ENCODE measurements around the gene MAPK8.

The MAPK8 gene

DNA sequence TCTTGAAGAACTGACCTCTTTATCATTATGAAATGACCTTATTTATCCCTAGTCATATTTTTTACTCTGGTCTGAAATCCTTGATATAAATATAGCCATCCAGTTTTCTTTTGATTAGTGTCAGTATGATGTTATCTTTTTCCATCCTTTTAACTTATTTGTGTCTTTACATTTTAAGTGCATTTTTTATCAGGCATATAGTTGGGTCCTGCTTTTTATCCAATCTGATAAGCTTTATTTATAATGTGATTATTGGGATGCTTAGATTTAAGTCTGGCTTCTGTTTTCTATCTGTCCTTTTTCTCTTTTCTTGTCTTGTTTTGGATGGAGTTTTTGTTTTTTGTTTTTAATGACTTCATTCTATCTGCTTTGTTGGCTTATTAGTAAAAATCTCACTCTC is 179.2 kb downstream of the MAPK8 start:
- DNase-seq (ENCODE audit: low read depth in 1 of 2, low spot score in 1 of 2) = no peak
- no peaks in the 10 kb centered on the region for H3K27me3 ChIP-seq (ENCODE audit: insufficient read depth, poor library complexity, severe bottlenecking)
- H3K27ac ChIP-seq (replicated peaks) = no peak overlapping the region
- H3K4me3 ChIP-seq (replicated peaks; ENCODE audit: insufficient read depth, low read length) = no peak overlapping the region
- TF ChIP-seq, protein P1, sequence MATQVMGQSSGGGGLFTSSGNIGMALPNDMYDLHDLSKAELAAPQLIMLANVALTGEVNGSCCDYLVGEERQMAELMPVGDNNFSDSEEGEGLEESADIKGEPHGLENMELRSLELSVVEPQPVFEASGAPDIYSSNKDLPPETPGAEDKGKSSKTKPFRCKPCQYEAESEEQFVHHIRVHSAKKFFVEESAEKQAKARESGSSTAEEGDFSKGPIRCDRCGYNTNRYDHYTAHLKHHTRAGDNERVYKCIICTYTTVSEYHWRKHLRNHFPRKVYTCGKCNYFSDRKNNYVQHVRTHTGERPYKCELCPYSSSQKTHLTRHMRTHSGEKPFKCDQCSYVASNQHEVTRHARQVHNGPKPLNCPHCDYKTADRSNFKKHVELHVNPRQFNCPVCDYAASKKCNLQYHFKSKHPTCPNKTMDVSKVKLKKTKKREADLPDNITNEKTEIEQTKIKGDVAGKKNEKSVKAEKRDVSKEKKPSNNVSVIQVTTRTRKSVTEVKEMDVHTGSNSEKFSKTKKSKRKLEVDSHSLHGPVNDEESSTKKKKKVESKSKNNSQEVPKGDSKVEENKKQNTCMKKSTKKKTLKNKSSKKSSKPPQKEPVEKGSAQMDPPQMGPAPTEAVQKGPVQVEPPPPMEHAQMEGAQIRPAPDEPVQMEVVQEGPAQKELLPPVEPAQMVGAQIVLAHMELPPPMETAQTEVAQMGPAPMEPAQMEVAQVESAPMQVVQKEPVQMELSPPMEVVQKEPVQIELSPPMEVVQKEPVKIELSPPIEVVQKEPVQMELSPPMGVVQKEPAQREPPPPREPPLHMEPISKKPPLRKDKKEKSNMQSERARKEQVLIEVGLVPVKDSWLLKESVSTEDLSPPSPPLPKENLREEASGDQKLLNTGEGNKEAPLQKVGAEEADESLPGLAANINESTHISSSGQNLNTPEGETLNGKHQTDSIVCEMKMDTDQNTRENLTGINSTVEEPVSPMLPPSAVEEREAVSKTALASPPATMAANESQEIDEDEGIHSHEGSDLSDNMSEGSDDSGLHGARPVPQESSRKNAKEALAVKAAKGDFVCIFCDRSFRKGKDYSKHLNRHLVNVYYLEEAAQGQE (IDR thresholded peaks at IDR 0.05; ENCODE audit: insufficient replicate concordance, low read depth) = no peak
- TF ChIP-seq GABPA (IDR thresholded peaks at IDR 0.05; ENCODE audit: low read depth) = no peak
- TF ChIP-seq, protein P2, sequence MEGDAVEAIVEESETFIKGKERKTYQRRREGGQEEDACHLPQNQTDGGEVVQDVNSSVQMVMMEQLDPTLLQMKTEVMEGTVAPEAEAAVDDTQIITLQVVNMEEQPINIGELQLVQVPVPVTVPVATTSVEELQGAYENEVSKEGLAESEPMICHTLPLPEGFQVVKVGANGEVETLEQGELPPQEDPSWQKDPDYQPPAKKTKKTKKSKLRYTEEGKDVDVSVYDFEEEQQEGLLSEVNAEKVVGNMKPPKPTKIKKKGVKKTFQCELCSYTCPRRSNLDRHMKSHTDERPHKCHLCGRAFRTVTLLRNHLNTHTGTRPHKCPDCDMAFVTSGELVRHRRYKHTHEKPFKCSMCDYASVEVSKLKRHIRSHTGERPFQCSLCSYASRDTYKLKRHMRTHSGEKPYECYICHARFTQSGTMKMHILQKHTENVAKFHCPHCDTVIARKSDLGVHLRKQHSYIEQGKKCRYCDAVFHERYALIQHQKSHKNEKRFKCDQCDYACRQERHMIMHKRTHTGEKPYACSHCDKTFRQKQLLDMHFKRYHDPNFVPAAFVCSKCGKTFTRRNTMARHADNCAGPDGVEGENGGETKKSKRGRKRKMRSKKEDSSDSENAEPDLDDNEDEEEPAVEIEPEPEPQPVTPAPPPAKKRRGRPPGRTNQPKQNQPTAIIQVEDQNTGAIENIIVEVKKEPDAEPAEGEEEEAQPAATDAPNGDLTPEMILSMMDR (IDR thresholded peaks at IDR 0.05; ENCODE audit: insufficient read depth, low read length) = no peak
- TF ChIP-seq SPI1 (IDR thresholded peaks at IDR 0.05; ENCODE audit: borderline replicate concordance, low read depth) = no peak
- TF ChIP-seq POLR2AphosphoS5 (IDR thresholded peaks at IDR 0.05; ENCODE audit: low read depth) = no peak

DNA sequence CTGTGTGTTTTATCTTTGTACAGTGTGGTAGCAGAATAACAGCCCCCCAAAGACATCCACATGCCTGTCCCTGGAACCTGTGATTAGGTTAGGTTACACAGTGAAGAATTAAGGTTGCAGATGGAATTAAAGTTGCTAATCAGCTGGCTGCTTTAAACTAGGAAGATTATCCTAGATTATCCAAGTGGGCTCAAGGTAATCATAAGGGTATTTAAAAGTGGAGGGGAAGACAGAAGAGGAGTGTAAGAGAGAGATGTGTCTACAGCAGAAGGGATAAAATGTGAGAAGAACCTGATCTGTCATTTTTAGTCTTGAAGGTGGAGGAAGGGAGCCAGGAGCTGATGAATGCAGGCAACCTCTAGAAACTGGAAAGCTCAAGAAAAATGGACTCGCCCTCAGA is 180.8 kb downstream of the MAPK8 start:
- Histone ChIP-seq H3K27me3 (ENCODE audit: insufficient read depth, poor library complexity, severe bottlenecking) (no peaks in the 10 kb centered on the region), H3K4me3 (replicated peaks; ENCODE audit: insufficient read depth, low read length) (no peak overlapping the region), H3K27ac (replicated peaks) (no peak overlapping the region)
- no peak for TF ChIP-seq SPI1 (IDR thresholded peaks at IDR 0.05; ENCODE audit: borderline replicate concordance, low read depth)
- TF ChIP-seq, protein P1 (IDR thresholded peaks at IDR 0.05; ENCODE audit: insufficient replicate concordance, low read depth) = no peak
- TF ChIP-seq, protein P2 (IDR thresholded peaks at IDR 0.05; ENCODE audit: insufficient read depth, low read length) = no peak
- TF ChIP-seq GABPA (IDR thresholded peaks at IDR 0.05; ENCODE audit: low read depth) = no peak
- TF ChIP-seq POLR2AphosphoS5 (IDR thresholded peaks at IDR 0.05; ENCODE audit: low read depth) = no peak
- DNase-seq (ENCODE audit: low read depth in 1 of 2, low spot score in 1 of 2) = no peak
